ENCODE data around the gene IL16. TPM values are rescaled to one million over a fixed set of nuclear protein-coding genes. Genes with fewer than 3 reads are reported as not detected.

The IL16 gene
- total RNA-seq, 1 experiment from 2014 or later: 1.8 TPM

DNA sequence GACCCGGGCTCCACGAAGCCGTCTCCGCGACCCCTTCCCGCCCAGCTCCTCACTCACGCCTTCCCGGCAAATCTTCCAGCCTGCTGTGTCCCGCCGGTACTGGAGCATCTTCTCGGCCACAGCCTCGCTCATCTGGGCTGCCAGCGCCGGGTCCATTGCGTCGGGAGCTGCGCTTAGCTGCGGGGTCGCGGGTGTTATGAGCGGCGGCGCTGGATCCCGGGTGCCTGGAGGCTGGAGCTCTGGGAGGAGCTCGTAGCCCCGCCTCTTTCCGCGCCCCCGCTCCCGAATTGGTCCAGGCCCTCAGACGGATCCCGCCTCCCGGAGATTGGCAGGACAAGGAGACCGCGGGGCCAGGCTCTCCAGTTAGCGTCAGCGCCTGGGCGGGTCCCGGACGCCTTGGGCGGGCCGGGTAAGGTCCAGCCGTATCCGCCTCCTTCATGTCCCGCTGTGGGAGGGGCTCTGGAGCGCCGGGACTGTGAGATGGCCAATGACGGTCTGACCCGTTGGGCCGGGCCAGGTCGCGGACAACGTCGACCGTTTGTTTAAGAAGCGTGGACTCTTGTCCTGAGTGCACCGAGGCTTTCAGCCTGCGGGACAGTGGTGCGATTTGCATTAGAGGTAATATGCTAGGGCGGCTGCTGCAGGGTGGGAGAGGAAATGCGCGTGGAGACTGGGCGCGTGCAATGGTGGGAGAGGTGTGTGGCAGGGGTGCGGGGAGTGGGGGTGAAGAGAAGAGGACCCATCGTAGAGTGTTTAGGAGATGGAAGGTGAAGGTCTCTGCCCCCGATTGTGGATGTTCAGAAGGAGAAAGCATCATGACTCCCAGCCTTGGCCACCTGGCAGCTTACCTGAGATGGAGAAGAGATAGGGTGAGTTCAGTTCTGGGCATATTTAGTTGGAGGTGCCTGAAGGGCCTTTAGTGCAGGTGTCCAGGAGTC, 127.5 kb downstream of the IL16 start, which contains the start of gene STARD5:
STARD5 (minus strand) TSS at position 198 of the 938 bp plus-strand sequence; CDS start at position 156, 42 bp downstream.
- Histone ChIP-seq H3K27ac (ENCODE audit: low read depth, low read length, poor library complexity, severe bottlenecking) (no peak within 1 kb of the TSS), H3K36me3 (ENCODE audit: insufficient read depth, low read length, poor library complexity, severe bottlenecking) (no peaks in the 10 kb centered on the region), H3K4me1 (ENCODE audit: insufficient read depth, low read length, poor library complexity, severe bottlenecking) (no peaks in the 10 kb centered on the region), H3K27me3 (replicated peaks; ENCODE audit: insufficient read depth, low read depth, low read length, poor library complexity) (no peaks in the 10 kb centered on the region), H3K4me3 (ENCODE audit: low read depth, low read length, poor library complexity, severe bottlenecking) (peak within 1 kb of the TSS; percentile 54), H3K9me3 (ENCODE audit: low read depth, low read length, poor library complexity, severe bottlenecking) (no peaks in the 10 kb centered on the region)
- intact Hi-C loops (cut with micrococcal nuclease; ENCODE audit: unreplicated experiment): loop anchor here (5.0 kb wide), 1 partner anchor 47 kb away; no protein-coding TSS in a partner anchor
- ChIA-PET CTCF (interaction anchor here (1.2 kb wide), 1 partner anchor 58 kb away, joined by 6 read pairs; no protein-coding TSS in a partner anchor), POLR2A (ENCODE audit: low non-redundant PET) (interaction anchor here (0.7 kb wide), 1 partner anchor 1148 kb away, joined by 5 read pairs; no protein-coding TSS in a partner anchor)
- TF ChIP-seq, protein P1, sequence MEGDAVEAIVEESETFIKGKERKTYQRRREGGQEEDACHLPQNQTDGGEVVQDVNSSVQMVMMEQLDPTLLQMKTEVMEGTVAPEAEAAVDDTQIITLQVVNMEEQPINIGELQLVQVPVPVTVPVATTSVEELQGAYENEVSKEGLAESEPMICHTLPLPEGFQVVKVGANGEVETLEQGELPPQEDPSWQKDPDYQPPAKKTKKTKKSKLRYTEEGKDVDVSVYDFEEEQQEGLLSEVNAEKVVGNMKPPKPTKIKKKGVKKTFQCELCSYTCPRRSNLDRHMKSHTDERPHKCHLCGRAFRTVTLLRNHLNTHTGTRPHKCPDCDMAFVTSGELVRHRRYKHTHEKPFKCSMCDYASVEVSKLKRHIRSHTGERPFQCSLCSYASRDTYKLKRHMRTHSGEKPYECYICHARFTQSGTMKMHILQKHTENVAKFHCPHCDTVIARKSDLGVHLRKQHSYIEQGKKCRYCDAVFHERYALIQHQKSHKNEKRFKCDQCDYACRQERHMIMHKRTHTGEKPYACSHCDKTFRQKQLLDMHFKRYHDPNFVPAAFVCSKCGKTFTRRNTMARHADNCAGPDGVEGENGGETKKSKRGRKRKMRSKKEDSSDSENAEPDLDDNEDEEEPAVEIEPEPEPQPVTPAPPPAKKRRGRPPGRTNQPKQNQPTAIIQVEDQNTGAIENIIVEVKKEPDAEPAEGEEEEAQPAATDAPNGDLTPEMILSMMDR (conservative IDR thresholded peaks at IDR 0.05; ENCODE audit: low read depth, low read length): no peak
- TF ChIP-seq EZH2 (IDR thresholded peaks at IDR 0.05; ENCODE audit: borderline replicate concordance, low read depth, low read length, poor library complexity, severe bottlenecking): no peak
- no TSS peak for BruUV-seq (replicated peaks)
- DNase-seq (ENCODE audit: low spot score): peak; percentile 97

DNA sequence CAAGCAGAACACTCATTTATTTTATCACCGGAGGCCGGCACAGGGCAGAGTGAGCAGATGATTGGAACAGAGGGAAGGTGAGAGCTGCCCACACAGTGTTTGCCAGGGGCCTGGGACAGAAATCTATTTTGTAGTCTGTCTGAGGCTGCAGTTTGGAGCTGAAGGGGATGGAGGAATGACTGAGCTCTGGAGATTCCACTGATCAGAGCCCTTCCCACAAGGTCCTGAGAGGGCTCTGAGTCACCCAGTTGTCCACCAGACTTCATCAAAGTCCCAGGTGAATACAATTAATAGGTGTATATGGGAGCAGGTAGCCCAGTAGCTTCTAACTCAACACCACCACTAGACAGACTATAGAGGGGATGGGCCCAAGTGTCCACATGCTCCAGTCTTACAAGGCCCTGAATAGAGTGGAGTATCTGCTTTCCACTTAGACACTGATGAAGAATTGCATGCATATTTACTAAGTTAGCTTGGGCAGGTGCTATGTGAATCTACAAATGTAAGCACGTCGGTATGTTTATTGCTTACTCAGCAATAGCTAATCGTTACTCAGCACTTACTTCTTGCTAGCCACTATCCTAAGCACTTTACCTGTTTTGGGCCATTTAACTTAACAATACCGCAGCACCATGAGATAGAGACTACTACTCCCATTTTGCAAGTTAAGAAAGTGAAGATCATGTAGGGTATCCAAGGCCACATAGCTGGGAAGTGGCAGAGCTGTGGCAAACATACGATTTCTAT, 130.0 kb downstream of the IL16 start:
- CTCF ChIA-PET: no interaction called here
- intact Hi-C loops (cut with micrococcal nuclease; ENCODE audit: unreplicated experiment): no loop called here
- Histone ChIP-seq H3K4me3 (ENCODE audit: low read depth, low read length, poor library complexity, severe bottlenecking) (no peak overlapping the region), H3K27me3 (replicated peaks; ENCODE audit: insufficient read depth, low read depth, low read length, poor library complexity) (no peaks in the 10 kb centered on the region), H3K4me1 (ENCODE audit: insufficient read depth, low read length, poor library complexity, severe bottlenecking) (no peaks in the 10 kb centered on the region), H3K36me3 (ENCODE audit: insufficient read depth, low read length, poor library complexity, severe bottlenecking) (no peaks in the 10 kb centered on the region), H3K27ac (ENCODE audit: low read depth, low read length, poor library complexity, severe bottlenecking) (no peak overlapping the region), H3K9me3 (ENCODE audit: low read depth, low read length, poor library complexity, severe bottlenecking) (no peaks in the 10 kb centered on the region)
- no TSS peak for BruUV-seq (replicated peaks)
- DNase-seq (ENCODE audit: low spot score): no peak
- TF ChIP-seq, protein P1 (conservative IDR thresholded peaks at IDR 0.05; ENCODE audit: low read depth, low read length): no peak
- TF ChIP-seq EZH2 (IDR thresholded peaks at IDR 0.05; ENCODE audit: borderline replicate concordance, low read depth, low read length, poor library complexity, severe bottlenecking): no peak
- POLR2A ChIA-PET (ENCODE audit: low non-redundant PET): no interaction called here

DNA sequence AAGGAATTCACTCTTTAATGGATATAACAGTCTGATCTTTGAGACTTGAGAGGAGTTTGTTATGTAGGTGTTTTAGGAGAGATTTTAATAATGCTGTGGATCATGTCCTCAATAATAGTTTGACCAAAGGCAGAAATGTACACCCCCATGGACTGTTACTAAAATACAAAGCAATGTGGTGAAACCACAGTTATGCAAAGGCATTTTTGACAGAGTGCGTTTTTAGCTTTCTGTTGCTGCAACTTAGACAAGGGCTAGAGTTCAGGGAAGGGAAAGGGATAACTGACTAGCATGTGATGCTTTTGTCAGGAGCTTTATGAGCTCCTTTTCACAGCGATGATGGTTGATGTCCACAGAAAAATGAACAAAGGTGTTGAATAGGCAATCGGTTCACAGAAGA, 130.8 kb downstream of the IL16 start:
- no peaks in the 10 kb centered on the region for H3K27me3 ChIP-seq (replicated peaks; ENCODE audit: insufficient read depth, low read depth, low read length, poor library complexity)
- H3K4me3 ChIP-seq (ENCODE audit: low read depth, low read length, poor library complexity, severe bottlenecking): no peak overlapping the region
- ChIA-PET CTCF (no interaction called here), POLR2A (ENCODE audit: low non-redundant PET) (no interaction called here)
- BruUV-seq (replicated peaks): no TSS peak
- no peaks in the 10 kb centered on the region for H3K4me1 ChIP-seq (ENCODE audit: insufficient read depth, low read length, poor library complexity, severe bottlenecking)
- intact Hi-C loops (cut with micrococcal nuclease; ENCODE audit: unreplicated experiment): no loop called here
- no peak for TF ChIP-seq EZH2 (IDR thresholded peaks at IDR 0.05; ENCODE audit: borderline replicate concordance, low read depth, low read length, poor library complexity, severe bottlenecking)
- TF ChIP-seq, protein P1 (conservative IDR thresholded peaks at IDR 0.05; ENCODE audit: low read depth, low read length): no peak
- no peak for DNase-seq (ENCODE audit: low spot score)
- H3K27ac ChIP-seq (ENCODE audit: low read depth, low read length, poor library complexity, severe bottlenecking): no peak overlapping the region
- no peaks in the 10 kb centered on the region for H3K9me3 ChIP-seq (ENCODE audit: low read depth, low read length, poor library complexity, severe bottlenecking)
- H3K36me3 ChIP-seq (ENCODE audit: insufficient read depth, low read length, poor library complexity, severe bottlenecking): no peaks in the 10 kb centered on the region
